Rectal smooth muscle tissue (tissue), 1 donor: Measurements from ENCODE around the gene NSG2.
"Not testable (repeated sequence)": the region's sequence is repeated elsewhere in the genome, so short reads cannot be mapped to it uniquely, and the experiment has no call there.

ENCODE experiments used
- H3K27ac ChIP-seq: one replicate; pipeline ENCODE4 v1.7.0; 2013; ENCODE audit warnings: low read depth, low read length, inconsistent platforms
- H3K27me3 ChIP-seq: one replicate; pipeline ENCODE4 v1.7.0; 2013; ENCODE audit warnings: low read length; ENCODE audit not compliant: control insufficient read depth, insufficient read depth
- H3K36me3 ChIP-seq: one replicate; pipeline ENCODE4 v1.7.0; 2013; ENCODE audit warnings: low read length; ENCODE audit not compliant: control insufficient read depth, insufficient read depth
- H3K4me1 ChIP-seq: one replicate; pipeline ENCODE4 v1.7.0; 2013; ENCODE audit warnings: low read length; ENCODE audit not compliant: control insufficient read depth, insufficient read depth
- H3K4me3 ChIP-seq: one replicate; pipeline ENCODE4 v1.7.0; 2013; ENCODE audit warnings: low read length
- H3K9ac ChIP-seq: one replicate; pipeline ENCODE4 v1.7.0; 2013; ENCODE audit warnings: low read length

The NSG2 gene

DNA sequence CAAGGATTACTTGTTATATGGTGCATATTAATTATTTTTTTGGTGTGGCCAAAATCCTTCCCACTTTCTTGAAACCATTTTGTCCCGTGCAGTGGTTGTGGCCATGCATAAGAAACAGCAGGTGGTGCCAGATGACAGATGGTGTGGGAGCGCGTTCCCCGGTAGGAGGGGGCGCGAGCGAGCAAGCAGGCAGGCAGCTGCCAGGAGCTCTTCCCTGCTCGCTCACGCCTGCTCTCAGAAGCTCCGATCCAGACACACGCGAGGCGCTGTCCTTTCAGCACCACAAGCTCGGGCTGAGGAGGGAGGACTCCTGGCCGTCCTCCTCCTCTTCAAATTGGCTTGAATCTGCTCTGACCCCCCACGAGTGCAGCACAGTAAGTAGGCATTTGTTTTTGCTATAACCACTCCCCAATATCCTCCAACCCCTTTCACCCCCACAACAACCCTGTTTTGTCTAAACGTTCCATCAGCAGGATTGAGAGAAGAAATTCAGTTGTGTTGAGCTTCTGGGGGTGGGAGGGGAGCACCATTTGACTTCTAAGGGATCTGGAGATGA is at the start of gene NSG2:
Gene NSG2 (plus strand): TSS at position 237 of the 556 bp plus-strand sequence. CDS start 1,050 bp downstream, outside the sequence.
- Histone ChIP-seq H3K27ac (no peak within 1 kb of the TSS), H3K36me3 (no peaks in the 10 kb centered on the region), H3K4me1 (no peaks in the 10 kb centered on the region), H3K27me3 (no peaks in the 10 kb centered on the region), H3K4me3 (no peak within 1 kb of the TSS), H3K9ac (no peak within 1 kb of the TSS)

DNA sequence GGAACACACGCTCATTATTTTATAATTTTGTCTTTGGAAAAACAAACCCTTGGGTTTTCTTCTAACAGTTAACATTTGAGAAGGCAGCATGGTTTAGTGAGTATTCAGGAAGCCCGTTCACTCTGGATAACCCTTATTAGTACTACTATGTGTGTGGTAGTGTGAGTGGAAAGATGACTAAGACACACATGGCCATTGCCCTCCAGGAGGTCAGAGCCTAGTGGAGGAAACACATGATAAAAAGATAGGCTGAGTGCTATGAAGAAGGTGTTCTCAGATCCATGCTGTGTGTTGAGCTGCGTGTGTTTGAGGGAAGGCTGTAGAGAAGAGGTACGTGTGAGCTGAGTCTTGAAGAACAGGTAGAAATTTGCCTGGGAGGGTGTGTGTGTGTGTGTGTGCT is 48.2 kb upstream of the NSG2 start:
- no peaks in the 10 kb centered on the region for H3K27me3 ChIP-seq
- no peak overlapping the region for H3K27ac ChIP-seq
- H3K9ac ChIP-seq, result no peak overlapping the region
- no peak overlapping the region for H3K4me3 ChIP-seq
- H3K4me1 ChIP-seq, result no peaks in the 10 kb centered on the region
- H3K36me3 ChIP-seq, result no peaks in the 10 kb centered on the region

DNA sequence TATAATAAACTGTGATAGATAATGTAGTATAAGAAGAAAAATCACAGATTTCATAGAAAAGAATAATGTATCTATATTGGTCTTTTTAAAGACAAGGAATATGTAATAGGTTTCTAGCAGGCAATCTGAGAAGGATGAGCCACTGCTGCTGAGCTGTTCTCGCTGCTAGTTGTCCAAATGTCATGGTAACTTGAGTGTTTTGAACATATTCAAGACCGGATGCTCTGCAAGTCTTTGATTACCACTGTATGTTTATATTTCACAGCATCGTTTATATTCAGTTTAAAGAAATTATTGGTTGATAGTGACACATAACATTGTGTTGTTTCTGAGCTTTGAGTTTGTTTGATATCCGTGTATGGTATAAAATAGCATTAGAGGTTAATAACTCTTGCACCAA is 47.0 kb upstream of the NSG2 start:
- Histone ChIP-seq H3K27ac (no peak overlapping the region), H3K27me3 (no peaks in the 10 kb centered on the region), H3K4me3 (no peak overlapping the region), H3K9ac (no peak overlapping the region), H3K4me1 (no peaks in the 10 kb centered on the region), H3K36me3 (no peaks in the 10 kb centered on the region)

DNA sequence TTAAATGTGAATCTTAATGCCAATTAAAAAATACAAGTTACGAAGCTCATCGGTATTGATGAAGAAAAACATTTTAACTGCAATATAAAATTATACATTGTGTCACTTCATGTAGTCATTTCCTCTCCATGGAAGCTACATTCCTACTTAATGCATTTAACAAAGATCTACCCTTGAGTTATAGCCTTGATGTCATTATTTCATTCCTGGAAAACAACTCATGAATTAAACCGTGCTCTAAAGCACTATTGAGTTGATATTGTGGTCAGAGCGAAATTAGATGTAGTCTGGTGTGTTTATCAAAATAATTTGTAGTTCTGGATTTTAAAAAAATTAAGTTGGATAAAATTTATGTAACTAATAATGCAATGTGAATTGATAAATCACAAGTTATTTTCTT is 45.4 kb upstream of the NSG2 start:
- H3K36me3 ChIP-seq, result no peaks in the 10 kb centered on the region

DNA sequence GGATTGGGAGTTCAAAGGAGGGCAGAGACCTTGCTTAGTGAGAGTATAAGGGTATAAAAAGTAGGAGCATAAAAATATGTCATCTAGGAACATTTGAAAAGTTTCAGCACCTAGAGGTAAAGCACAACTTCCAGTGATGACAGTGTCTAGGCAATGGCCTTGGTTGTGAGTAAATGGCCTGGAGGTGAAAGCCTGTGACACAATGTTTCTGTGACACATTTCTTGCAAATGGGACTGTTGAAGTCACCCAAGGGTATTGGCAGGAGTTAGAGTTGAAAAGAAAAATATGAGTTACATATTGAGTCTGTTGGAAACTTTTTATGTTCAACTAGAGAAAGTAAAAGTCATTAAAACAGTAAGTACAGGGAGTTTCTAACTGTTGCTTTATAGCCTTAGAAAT is 41.7 kb upstream of the NSG2 start:
- no peak overlapping the region for H3K27ac ChIP-seq
- no peak overlapping the region for H3K9ac ChIP-seq
- no peak overlapping the region for H3K4me3 ChIP-seq
- H3K27me3 ChIP-seq, result no peaks in the 10 kb centered on the region
- no peaks in the 10 kb centered on the region for H3K4me1 ChIP-seq
- H3K36me3 ChIP-seq, result no peaks in the 10 kb centered on the region

More for the DNA sequence above, 45.4 kb upstream of the NSG2 start:
- Histone ChIP-seq H3K27me3 (no peaks in the 10 kb centered on the region), H3K4me1 (no peaks in the 10 kb centered on the region), H3K9ac (no peak overlapping the region), H3K4me3 (no peak overlapping the region), H3K27ac (no peak overlapping the region)

GRCh38 chr5:174008922-174009321 is 36.6 kb upstream of the NSG2 start:
- Histone ChIP-seq H3K4me1 (no peaks in the 10 kb centered on the region), H3K9ac (no peak overlapping the region), H3K27me3 (no peaks in the 10 kb centered on the region), H3K36me3 (no peaks in the 10 kb centered on the region), H3K27ac (no peak overlapping the region), H3K4me3 (no peak overlapping the region)

- H3K27ac ChIP-seq, result no peak overlapping the region
- H3K4me1 ChIP-seq, result no peaks in the 10 kb centered on the region
- H3K4me3 ChIP-seq, result no peak overlapping the region
- no peaks in the 10 kb centered on the region for H3K36me3 ChIP-seq
- H3K27me3 ChIP-seq, result no peaks in the 10 kb centered on the region
- H3K9ac ChIP-seq, result no peak overlapping the region
Observed at GRCh38 chr5:174010365-174010764, 35.1 kb upstream of the NSG2 start.

DNA sequence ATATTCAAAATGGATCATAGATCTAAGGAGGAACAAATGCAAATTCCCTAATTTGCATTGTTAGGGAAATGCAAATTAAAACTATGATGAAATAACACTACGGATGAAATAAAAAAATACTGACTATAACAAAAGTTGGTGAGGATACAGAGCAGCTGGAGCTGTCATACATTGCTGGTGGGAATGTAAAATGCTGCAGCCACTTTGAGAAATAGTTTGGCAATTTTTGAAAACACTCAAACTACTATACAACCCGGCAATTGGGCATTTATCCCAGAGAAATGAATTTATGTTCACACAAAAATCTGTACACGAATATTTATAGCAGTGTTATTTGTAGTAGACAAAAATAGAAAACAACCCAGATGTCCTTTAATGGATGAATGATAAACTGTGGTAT is 34.1 kb upstream of the NSG2 start:
- no peaks in the 10 kb centered on the region for H3K4me1 ChIP-seq
- H3K36me3 ChIP-seq, result no peaks in the 10 kb centered on the region
- no peak overlapping the region for H3K27ac ChIP-seq
- H3K27me3 ChIP-seq, result no peaks in the 10 kb centered on the region
- H3K9ac ChIP-seq, result no peak overlapping the region
- no peak overlapping the region for H3K4me3 ChIP-seq

GRCh38 chr5:174020069-174020927 is 25.2 kb upstream of the NSG2 start:
- H3K27ac ChIP-seq, H3K4me3 ChIP-seq, H3K9ac ChIP-seq, H3K27me3 ChIP-seq, H3K36me3 ChIP-seq, H3K4me1 ChIP-seq: not testable (repeated sequence)

- Histone ChIP-seq H3K27ac (no peak overlapping the region), H3K27me3 (no peaks in the 10 kb centered on the region), H3K4me3 (no peak overlapping the region), H3K9ac (no peak overlapping the region), H3K4me1 (no peaks in the 10 kb centered on the region), H3K36me3 (no peaks in the 10 kb centered on the region)
Observed at GRCh38 chr5:174020928-174021304, 24.6 kb upstream of the NSG2 start.

DNA sequence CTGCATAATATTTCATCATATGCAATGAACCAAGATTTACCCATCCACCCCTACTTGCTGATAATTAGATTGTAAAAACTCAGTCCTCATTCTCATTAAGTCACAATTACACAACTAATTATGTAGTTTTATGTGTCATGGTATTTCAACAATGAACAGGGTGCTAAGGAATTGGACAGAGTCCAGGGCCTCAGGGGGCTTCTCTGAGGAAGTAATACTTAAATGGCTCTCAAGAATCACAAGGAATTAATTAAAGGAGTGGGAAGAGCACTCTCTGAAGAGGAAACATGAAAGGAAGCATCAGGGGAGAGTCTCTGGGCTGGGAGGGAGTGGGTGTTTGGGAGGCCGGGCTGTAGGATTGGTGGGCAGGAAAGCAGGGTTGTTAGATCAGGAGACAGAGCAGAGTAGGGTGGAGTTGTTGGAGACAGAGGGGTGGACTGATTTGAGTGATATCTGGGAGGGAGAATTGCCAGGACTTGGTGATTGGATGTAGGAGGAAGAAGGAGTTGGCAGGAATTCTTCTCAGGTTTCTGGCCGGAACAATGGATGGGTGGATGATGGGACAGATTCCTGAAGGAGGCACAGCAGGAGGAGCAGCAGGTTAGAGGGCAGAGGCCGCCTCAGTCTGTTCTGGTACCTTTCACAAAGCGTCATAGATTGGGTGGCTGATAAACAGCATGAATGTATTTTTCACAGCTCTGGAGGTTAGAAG is 23.0 kb upstream of the NSG2 start:
- Histone ChIP-seq H3K4me3 (no peak overlapping the region), H3K27ac (no peak overlapping the region), H3K36me3 (no peaks in the 10 kb centered on the region), H3K27me3 (no peaks in the 10 kb centered on the region), H3K9ac (no peak overlapping the region), H3K4me1 (no peaks in the 10 kb centered on the region)

DNA sequence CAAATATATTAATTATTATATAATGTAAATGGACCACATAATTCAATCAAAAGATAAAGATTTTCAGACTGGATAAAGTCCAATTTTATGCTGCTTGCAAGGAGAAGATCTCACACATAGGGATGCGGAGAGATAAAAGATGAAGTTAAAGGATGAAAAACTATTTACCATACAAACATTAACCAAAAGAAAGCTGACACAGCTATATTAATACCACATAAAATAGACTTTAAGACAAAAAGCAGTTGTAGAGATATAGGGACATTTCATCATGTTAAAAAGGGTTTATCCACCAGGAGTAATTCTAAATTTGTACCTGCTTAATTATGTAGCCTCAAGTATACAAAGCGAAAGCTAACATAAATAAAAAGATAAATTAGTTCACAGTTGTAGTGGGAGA is 15.2 kb upstream of the NSG2 start:
- no peak overlapping the region for H3K27ac ChIP-seq
- H3K9ac ChIP-seq, result no peak overlapping the region

More for the DNA sequence above, 15.2 kb upstream of the NSG2 start:
- no peaks in the 10 kb centered on the region for H3K36me3 ChIP-seq
- no peaks in the 10 kb centered on the region for H3K4me1 ChIP-seq
- H3K4me3 ChIP-seq, result no peak overlapping the region
- H3K27me3 ChIP-seq, result no peaks in the 10 kb centered on the region
